HG03565 (cell line): ENCODE data around the gene SHROOM3.

Experiments
- ATAC-seq: cut with Tn5 transposase; IDR thresholded peaks from one replicate; pipeline ENCODE4 v1.9.1; 2021; ENCODE audit warnings: mild to moderate bottlenecking, moderate library complexity; ENCODE audit not compliant: unreplicated experiment

SHROOM3 gene

GRCh38 chr4:76535603-76536372 lies 100.8 kb downstream of the SHROOM3 start:
- no peak for ATAC-seq

DNA sequence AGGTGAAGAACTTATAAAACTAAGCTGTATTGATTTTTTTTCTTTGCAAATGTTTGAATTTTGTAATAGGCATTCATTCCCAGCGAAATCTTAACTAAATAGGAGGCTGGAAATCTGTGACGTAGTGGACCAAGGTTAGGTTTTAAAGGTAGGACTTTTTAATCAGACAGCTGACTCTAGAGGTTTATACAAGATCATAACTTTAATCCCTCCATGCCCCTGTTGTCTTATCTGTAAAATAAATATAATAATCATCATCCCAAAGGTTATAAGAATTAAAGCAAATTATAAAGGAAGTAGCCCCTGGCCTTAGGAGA lies 101.3 kb downstream of the SHROOM3 start:
- ATAC-seq: no peak

GRCh38 chr4:76538296-76538695 lies 103.3 kb downstream of the SHROOM3 start:
- ATAC-seq: no peak

GRCh38 chr4:76539979-76540378 lies 105.0 kb downstream of the SHROOM3 start:
- ATAC-seq: no peak

DNA sequence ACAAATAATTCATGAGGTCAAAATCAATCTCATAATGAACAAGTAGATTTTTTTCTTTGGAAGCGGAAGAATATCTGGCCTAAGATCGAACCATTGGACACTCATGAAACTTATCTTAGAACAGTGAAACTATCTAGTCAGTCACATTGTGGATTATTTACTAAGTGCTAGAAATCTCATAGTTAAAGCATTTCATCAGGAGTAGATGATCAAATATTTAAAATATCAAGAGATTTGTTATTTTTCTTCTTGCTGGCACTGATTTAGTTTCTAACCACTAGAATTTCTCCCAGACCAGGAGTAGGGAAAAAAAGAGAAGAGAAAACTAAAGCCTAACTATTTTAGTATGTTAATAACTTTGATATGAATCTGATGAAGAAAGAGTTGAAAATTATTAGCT lies 105.5 kb downstream of the SHROOM3 start:
- no peak for ATAC-seq

DNA sequence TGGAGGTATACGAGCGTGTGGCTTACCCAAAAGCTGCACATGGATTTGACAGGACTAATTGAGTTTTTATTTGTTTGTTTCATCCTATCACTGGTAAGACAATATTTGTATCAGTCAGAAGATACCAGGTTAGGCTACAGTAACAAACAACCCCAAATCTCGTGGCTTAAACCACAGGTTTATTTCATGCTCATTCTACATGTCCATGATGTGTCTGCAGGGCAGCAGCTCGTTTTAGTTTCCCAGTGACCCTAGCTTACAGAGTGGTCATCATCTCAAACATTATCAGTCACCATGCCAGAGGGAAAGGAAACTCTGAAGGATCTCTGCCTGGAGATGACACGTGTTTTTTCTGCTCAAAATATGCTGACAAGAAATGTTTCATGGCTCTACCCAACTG lies 108.3 kb downstream of the SHROOM3 start:
- no peak for ATAC-seq

DNA sequence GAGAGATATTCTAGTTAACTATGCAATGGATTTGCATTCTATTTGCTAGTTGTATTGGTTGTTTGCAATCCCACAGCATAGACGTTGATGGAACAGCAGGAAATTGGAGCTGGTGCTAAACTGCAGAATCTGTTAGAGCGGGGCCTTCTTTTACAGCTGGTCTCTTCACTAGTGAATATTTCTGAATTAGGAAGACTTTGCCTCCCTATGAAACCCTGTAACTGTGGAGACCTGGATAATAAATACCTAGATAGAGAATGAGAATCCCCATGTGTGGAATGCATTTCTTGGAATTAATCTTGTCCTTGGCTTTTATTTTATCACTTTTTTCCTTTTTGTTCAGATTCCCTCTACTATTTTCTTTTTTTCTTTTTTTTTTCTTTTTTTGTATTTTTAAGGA lies 109.7 kb downstream of the SHROOM3 start:
- ATAC-seq: no peak

GRCh38 chr4:76545226-76545884 lies 110.3 kb downstream of the SHROOM3 start:
- ATAC-seq: no peak

GRCh38 chr4:76546327-76546726 lies 111.3 kb downstream of the SHROOM3 start:
- ATAC-seq: no peak

DNA sequence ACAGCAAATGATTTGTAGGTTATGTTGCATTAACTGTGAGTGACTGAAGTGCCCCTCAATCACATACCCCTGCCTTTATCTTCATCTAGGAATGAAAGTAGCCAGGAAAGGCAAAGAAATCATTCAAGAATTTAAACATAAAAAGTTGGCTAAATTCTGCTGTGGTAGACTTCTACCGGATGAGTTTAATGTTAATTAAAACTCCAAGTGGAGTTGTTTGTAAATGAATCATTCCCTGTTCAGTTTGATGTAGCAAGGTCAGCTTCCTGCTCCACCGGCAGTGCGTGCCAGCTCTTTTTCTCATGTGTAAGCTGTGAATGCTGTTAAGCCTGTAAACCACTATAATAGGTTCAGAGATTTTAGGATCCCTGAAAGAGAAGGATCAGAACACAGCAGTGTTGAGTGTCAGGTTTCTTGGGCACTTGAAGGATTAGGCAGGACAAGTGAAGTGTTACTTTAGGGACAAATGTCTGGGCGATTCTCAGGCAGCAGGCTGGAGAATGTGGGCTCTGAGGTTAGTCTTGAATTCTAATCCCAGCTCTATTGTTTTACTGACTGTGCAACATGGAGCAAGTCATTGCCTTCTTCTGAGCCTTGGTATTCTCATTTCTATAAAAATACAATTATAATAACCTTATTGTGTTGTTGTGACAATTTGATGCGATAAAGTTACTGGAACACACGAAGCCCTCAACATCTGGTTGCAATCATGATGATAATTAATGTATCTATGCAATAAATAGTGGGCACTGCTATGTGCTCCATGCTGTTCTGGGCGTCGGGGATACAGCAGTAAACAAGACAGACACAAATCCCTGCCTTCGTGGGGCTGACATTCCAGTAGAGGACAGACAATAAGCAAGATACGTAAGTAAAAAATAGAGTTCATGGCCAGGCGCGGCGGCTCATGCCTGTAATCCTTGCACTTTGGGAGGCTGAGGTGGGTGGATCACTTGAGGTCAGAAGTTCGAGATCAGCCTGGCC lies 112.0 kb downstream of the SHROOM3 start:
- ATAC-seq: no peak

GRCh38 chr4:76548704-76549103 lies 113.7 kb downstream of the SHROOM3 start:
- ATAC-seq: no peak

- ATAC-seq: no peak
Observed at GRCh38 chr4:76549765-76550164, 114.7 kb downstream of the SHROOM3 start.

DNA sequence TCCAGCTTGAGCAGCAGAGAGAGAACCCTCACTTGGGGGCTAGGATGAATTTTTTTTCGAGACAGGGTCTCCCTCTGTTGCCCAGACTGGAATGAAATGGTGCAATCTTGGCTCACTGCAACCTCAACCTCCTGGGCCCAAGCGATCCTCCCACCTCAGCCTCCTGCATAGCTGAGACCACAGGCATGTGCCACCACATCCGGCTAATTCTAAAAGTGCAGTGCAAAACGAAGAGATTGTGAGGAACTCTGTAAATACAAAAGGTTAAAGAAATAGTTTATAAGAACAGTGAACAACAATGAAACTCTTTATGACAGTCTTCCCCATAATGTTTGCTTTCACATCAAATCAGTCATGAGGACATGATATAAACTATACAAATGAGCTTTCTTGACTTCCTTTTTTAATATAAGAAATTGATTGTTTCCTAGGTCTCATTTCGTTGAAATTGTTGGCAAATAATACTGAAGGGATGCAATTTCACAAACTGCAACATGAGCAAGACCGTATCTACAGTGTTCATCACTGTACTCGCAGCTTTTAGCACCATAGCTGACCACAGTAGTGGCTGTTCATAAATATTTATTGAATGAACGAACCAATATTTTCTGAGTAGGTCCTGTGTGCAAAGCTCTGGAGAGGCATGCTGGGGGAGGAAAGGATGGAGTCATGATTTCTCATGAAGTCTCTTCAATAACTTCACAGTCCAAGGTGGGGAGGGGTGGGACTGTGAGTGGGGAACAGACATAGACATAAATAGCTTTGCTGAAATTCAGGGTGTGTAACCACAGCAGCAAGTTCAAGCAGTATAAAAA lies 116.1 kb downstream of the SHROOM3 start:
- no peak for ATAC-seq

GRCh38 chr4:76554630-76555029 lies 119.6 kb downstream of the SHROOM3 start:
- ATAC-seq: no peak

DNA sequence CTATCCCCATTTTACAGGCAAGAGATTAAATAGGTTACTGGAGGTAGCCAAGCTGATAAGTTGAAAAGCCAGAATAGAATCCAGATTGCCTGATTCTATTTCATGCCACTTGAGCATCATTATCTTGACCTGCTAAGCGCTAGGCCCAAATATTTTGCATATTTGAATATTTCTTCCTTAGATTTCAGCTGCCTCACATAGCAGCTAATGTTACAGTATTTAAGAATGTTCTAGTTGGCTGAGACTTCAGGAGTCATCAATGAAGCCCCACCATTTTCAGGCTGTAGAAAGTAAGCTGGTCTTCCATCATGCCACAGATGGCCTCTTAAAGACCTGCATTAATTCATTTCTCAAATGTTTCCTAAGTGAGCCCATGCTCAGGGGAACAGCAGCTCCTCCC lies 121.4 kb downstream of the SHROOM3 start:
- no peak for ATAC-seq

DNA sequence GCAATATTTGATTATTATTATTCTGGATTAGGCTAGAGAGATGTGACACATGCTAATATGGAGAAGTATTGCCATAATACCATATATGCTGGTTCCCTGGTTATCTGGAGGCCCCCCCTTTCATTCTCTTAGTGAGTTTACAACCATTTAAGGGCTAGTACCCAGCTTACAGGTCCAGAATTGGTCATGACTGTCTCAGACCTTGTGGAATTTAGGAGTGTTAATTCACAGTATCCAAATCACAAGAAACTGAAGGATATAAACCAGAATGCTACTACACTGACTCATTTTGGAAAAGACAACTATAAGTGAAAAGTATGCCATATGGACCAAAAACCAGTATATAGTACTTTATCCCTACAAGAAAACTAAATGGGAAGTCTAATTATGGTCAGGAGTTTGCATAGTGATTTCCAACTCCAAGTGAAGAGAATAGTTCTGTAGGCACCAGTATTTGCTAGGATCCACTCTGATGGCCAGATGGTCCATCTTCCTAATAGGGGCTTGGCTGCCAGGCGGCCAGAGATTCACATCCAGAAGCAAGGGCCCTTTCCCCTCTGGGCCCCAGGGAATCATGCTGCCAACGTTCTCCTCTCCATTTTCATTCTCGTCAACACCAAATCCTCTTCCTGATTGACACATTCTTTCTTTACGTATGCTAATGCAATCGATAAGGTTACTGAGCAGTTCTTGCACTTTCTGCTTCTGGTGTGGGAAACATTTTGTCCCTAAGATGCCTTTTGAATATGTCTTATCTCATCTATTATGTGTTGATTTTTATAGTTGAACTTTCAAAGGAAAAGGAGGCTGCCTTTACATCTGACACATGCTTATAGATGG lies 123.6 kb downstream of the SHROOM3 start:
- no peak for ATAC-seq

DNA sequence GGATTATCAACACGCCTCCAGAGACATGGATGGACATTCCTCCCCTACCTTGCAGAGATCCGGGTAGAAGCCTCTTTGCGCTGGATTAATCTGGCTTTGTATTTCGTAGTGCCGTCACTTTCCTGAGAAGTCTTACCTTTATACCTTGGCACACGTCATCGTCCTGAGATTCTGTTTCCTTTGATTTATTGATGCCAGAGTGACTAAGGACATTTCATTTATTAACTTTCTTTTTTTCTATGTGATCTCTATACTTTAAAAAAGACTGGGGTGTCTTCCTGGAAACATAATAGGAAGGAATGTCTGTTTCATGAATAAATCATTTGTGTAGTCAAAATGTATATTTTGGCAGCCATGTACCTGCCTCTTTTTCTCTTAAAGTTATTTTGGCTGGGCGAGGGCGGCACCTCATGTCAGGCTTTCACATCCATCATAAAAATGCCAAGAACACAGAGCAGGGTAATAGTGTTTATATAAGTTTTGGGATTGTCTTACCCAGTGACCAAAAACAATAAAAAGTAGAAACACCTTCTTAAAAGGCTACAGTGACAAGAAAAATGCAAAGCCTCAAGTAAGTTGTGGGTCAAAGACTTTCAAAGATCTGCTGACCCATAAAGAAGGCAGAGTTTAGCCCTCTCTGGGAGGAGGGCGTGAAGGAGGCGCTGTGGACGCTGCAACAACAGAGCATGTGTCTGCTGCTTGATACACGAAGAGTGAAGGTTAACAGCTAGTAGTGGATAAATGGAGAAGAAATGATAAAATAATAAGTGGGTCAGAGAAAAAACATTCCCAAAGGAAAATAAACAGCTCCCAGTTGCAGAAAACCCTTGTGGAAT lies 124.4 kb downstream of the SHROOM3 start:
- ATAC-seq: no peak

- no peak for ATAC-seq
Observed at GRCh38 chr4:76562161-76562560, 127.1 kb downstream of the SHROOM3 start.
